K562 (cell line): ENCODE measurements around the gene XPR1. TPM values are rescaled to one million over a fixed set of nuclear protein-coding genes. Genes with fewer than 3 reads are reported as not detected.

Experiments used
- BHLHE40 ChIP-seq: IDR thresholded peaks from 2 replicates; pipeline ENCODE4 v1.6.1; 2011; ENCODE audit warnings: low read length, improper control_type of control experiment
- CREM ChIP-seq: IDR thresholded peaks from 2 replicates; pipeline ENCODE4 v1.6.1; 2014; ENCODE audit warnings: antibody characterized with exemption, low read depth
- CTBP1 ChIP-seq: fragments of 450-650 bp; IDR thresholded peaks from 2 replicates; pipeline ENCODE4 v1.6.1; 2016; ENCODE audit warnings: borderline replicate concordance
- DMBX1 ChIP-seq: fragments of 250-450 bp; sonication (Bioruptor Pico); IDR thresholded peaks from 2 replicates; pipeline ENCODE4 v1.8.0; 2022; ENCODE audit warnings: inconsistent platforms, mild to moderate bottlenecking, moderate library complexity, borderline replicate concordance
- LEF1 ChIP-seq: fragments of 450-650 bp; IDR thresholded peaks from 2 replicates; pipeline ENCODE4 v1.6.1; 2016; ENCODE audit warnings: mild to moderate bottlenecking
- MCM7 ChIP-seq, 2 experiments: fragments of 450-650 bp; IDR thresholded peaks; 2 replicates each; pipeline ENCODE4 v1.6.1; 2016 to 2018
- NCOA2 ChIP-seq, 2 experiments: fragments of 450-650 bp; IDR thresholded peaks; 2 replicates each; pipeline ENCODE4 v1.6.1; 2018; ENCODE audit warnings: mild to moderate bottlenecking in 2 of 2, moderate library complexity in 1 of 2; ENCODE audit not compliant: partially characterized antibody in 2 of 2
- POLR3A ChIP-seq: IDR thresholded peaks from 2 replicates; pipeline ENCODE4 v1.6.1; 2011; ENCODE audit warnings: borderline replicate concordance, mild to moderate bottlenecking, moderate library complexity; ENCODE audit not compliant: insufficient read length, insufficient read depth; ENCODE audit errors: extremely low read depth
- TRIM24 ChIP-seq, 2 experiments: fragments of 450-650 bp; IDR thresholded peaks; 2 replicates each; pipeline ENCODE4 v1.6.1; 2016
- ZNF699 ChIP-seq: fragments of 250-450 bp; sonication (Bioruptor Pico); IDR thresholded peaks from 2 replicates; pipeline ENCODE4 v1.8.0; 2021; ENCODE audit warnings: mild to moderate bottlenecking, moderate library complexity; ENCODE audit not compliant: insufficient replicate concordance
- polyA plus RNA-seq, 8 experiments: library from polyadenylated mRNA; depleted of rRNA in 4 of 8; stranded (reverse) in 5 of 8; unstranded in 3 of 8; fragments of >200 nt; fragmentation: Nextera tagmentation in 2 of 8; fragmentation: Illumina TruSeq in 1 of 8; extraction: Ambion mirVana in 2 of 8; extraction: Trizol in 1 of 8; gene quantifications; 2 replicates each; pipeline versions ENCODE4 v1.2.1 to v1.2.3, GENCODE V29; 2011 to 2014; ENCODE audit warnings: inconsistent platforms in 1 of 8, missing spikeins in 1 of 8
- total RNA-seq, 7 experiments: library from RNA; depleted of rRNA in 6 of 7; stranded (reverse); fragments of >200 nt in 6 of 7; fragmentation: Illumina TruSeq in 2 of 7; extraction: Trizol in 2 of 7; gene quantifications; 2 replicates each; pipeline versions ENCODE4 v1.2.1 to v1.2.3, GENCODE V29; 2011 to 2021; ENCODE audit warnings: low replicate concordance in 1 of 7
- TF ChIP-seq, protein P1 (sequence below): IDR thresholded peaks from 2 replicates; pipeline ENCODE4 v1.6.1; 2016; ENCODE audit warnings: missing genetic modification characterization, missing compliant biosample characterization
- TF ChIP-seq, protein P2 (sequence below), 2 experiments: IDR thresholded peaks in 1 of 2; conservative IDR thresholded peaks in 1 of 2; 2 replicates each; pipeline ENCODE4 v1.6.1; 2016; ENCODE audit warnings: low read depth in 2 of 2, mild to moderate bottlenecking in 1 of 2, missing compliant biosample characterization in 1 of 2, missing genetic modification characterization in 1 of 2, moderate library complexity in 1 of 2
- TF ChIP-seq, protein P3 (sequence below), 3 experiments: fragments of 200-800 bp in 1 of 3; fragments of 250-450 bp in 1 of 3; fragments of 450-650 bp in 1 of 3; sonication (Bioruptor Pico) in 1 of 3; sonication (Bioruptor generic) in 1 of 3; formaldehyde crosslinking in 1 of 3; IDR thresholded peaks; 2 replicates each; pipeline versions ENCODE4 v1.6.1 to v1.8.0; 2016 to 2022; ENCODE audit warnings: mild to moderate bottlenecking in 2 of 3, missing genetic modification characterization in 2 of 3, missing compliant biosample characterization in 1 of 3, moderate library complexity in 1 of 3
- TF ChIP-seq, protein P4 (sequence below): IDR thresholded peaks from 2 replicates; pipeline ENCODE4 v1.6.1; 2012; ENCODE audit warnings: low read depth, low read length, improper control_type of control experiment, borderline replicate concordance
- TF ChIP-seq, protein P5 (sequence below): fragments of 250-450 bp; sonication (Bioruptor Pico); IDR thresholded peaks from 2 replicates; pipeline ENCODE4 v1.9.0; 2021; ENCODE audit warnings: mild to moderate bottlenecking
- TF ChIP-seq, protein P6 (sequence below): fragments of 250-450 bp; sonication (Bioruptor Pico); IDR thresholded peaks from 2 replicates; pipeline ENCODE4 v1.8.0; 2021; ENCODE audit warnings: borderline replicate concordance, mild to moderate bottlenecking, moderate library complexity; ENCODE audit not compliant: poor library complexity, severe bottlenecking

XPR1 gene
- total and polyA plus RNA-seq, 9 of the 15 experiments (the other 6 are each of a cell fraction or from before 2014, with no cell fraction given), result 3.0 to 66.2 (median 38.6) TPM

DNA sequence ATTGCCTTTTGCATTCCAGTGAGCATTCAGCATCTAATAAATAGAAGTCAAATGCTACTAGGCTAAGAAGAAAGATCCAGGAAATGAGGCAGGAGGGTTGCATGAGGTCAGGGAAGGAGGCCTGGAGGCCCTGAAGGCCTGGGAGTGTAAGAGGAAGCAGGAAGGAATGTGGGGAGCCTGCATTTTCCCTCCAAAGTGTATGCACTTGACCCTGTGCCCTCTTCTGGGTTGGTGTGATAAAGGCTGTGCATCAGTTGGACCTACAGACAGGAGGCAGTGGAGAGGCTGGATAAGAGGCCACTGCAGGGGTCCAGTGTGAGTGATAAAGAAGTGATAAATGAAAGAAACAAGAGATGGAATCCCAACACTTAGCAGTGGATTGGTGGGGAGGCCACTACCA is 301.3 kb downstream of the XPR1 start (continued):
- TF ChIP-seq, protein P1, sequence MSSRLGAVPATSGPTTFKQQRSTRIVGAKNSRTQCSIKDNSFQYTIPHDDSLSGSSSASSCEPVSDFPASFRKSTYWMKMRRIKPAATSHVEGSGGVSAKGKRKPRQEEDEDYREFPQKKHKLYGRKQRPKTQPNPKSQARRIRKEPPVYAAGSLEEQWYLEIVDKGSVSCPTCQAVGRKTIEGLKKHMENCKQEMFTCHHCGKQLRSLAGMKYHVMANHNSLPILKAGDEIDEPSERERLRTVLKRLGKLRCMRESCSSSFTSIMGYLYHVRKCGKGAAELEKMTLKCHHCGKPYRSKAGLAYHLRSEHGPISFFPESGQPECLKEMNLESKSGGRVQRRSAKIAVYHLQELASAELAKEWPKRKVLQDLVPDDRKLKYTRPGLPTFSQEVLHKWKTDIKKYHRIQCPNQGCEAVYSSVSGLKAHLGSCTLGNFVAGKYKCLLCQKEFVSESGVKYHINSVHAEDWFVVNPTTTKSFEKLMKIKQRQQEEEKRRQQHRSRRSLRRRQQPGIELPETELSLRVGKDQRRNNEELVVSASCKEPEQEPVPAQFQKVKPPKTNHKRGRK, result no peak
- TF ChIP-seq, protein P2, sequence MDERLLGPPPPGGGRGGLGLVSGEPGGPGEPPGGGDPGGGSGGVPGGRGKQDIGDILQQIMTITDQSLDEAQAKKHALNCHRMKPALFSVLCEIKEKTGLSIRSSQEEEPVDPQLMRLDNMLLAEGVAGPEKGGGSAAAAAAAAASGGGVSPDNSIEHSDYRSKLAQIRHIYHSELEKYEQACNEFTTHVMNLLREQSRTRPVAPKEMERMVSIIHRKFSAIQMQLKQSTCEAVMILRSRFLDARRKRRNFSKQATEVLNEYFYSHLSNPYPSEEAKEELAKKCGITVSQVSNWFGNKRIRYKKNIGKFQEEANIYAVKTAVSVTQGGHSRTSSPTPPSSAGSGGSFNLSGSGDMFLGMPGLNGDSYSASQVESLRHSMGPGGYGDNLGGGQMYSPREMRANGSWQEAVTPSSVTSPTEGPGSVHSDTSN (CRISPR knock-in tag; IDR thresholded peaks at IDR 0.05; ENCODE audit: low read depth), result no peak
- TF ChIP-seq, protein P2 (tag; conservative IDR thresholded peaks at IDR 0.05; ENCODE audit: low read depth), result no peak
- TF ChIP-seq, protein P3, sequence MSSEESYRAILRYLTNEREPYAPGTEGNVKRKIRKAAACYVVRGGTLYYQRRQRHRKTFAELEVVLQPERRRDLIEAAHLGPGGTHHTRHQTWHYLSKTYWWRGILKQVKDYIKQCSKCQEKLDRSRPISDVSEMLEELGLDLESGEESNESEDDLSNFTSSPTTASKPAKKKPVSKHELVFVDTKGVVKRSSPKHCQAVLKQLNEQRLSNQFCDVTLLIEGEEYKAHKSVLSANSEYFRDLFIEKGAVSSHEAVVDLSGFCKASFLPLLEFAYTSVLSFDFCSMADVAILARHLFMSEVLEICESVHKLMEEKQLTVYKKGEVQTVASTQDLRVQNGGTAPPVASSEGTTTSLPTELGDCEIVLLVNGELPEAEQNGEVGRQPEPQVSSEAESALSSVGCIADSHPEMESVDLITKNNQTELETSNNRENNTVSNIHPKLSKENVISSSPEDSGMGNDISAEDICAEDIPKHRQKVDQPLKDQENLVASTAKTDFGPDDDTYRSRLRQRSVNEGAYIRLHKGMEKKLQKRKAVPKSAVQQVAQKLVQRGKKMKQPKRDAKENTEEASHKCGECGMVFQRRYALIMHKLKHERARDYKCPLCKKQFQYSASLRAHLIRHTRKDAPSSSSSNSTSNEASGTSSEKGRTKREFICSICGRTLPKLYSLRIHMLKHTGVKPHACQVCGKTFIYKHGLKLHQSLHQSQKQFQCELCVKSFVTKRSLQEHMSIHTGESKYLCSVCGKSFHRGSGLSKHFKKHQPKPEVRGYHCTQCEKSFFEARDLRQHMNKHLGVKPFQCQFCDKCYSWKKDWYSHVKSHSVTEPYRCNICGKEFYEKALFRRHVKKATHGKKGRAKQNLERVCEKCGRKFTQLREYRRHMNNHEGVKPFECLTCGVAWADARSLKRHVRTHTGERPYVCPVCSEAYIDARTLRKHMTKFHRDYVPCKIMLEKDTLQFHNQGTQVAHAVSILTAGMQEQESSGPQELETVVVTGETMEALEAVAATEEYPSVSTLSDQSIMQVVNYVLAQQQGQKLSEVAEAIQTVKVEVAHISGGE (CRISPR knock-in tag; IDR thresholded peaks at IDR 0.05), result peak in 1 of 3 experiments; percentile 59; a peak in 1 of 6 replicates
- TF ChIP-seq CREM (peak; percentile 57), TRIM24 (IDR thresholded peaks at IDR 0.05) (peak; percentile 81 to 91), ZNF699 (CRISPR knock-in tag) (no peak), LEF1 (peak; percentile 84), NCOA2 (IDR thresholded peaks at IDR 0.05; ENCODE audit: partially characterized antibody in 2 of 2) (no peak), MCM7 (IDR thresholded peaks at IDR 0.05) (no peak), DMBX1 (peak; percentile 70; the same call in 1 of the 2 replicates), BHLHE40 (peak; percentile 46), CTBP1 (peak; percentile 93), POLR3A (no peak)
- TF ChIP-seq, protein P4, sequence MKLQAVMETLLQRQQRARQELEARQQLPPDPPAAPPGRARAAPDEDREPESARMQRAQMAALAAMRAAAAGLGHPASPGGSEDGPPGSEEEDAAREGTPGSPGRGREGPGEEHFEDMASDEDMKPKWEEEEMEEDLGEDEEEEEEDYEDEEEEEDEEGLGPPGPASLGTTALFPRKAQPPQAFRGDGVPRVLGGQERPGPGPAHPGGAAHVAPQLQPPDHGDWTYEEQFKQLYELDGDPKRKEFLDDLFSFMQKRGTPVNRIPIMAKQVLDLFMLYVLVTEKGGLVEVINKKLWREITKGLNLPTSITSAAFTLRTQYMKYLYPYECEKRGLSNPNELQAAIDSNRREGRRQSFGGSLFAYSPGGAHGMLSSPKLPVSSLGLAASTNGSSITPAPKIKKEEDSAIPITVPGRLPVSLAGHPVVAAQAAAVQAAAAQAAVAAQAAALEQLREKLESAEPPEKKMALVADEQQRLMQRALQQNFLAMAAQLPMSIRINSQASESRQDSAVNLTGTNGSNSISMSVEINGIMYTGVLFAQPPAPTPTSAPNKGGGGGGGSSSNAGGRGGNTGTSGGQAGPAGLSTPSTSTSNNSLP, result peak; percentile 22; the same call in 1 of the 2 replicates
- TF ChIP-seq, protein P5, sequence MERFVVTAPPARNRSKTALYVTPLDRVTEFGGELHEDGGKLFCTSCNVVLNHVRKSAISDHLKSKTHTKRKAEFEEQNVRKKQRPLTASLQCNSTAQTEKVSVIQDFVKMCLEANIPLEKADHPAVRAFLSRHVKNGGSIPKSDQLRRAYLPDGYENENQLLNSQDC (CRISPR knock-in tag), result 0 out of 2 replicates have a peak, but pooled peaks have one; percentile 57
- TF ChIP-seq, protein P6, sequence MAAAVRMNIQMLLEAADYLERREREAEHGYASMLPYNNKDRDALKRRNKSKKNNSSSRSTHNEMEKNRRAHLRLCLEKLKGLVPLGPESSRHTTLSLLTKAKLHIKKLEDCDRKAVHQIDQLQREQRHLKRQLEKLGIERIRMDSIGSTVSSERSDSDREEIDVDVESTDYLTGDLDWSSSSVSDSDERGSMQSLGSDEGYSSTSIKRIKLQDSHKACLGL (CRISPR knock-in tag), result peak; percentile 23
